NCI-H1436 (cell line): ENCODE results near the gene DMAC2.
A peak's percentile ranks its signal among the peaks of the same experiment; 100 is the strongest.
"Not testable (repeated sequence)": the region's sequence is repeated elsewhere in the genome, so short reads cannot be mapped to it uniquely, and the experiment has no call there.

Experiments used
- DNase-seq: peaks from one replicate; lab custom pipeline; 2025; lab: John Stamatoyannopoulos, UW

DMAC2 gene

DNA sequence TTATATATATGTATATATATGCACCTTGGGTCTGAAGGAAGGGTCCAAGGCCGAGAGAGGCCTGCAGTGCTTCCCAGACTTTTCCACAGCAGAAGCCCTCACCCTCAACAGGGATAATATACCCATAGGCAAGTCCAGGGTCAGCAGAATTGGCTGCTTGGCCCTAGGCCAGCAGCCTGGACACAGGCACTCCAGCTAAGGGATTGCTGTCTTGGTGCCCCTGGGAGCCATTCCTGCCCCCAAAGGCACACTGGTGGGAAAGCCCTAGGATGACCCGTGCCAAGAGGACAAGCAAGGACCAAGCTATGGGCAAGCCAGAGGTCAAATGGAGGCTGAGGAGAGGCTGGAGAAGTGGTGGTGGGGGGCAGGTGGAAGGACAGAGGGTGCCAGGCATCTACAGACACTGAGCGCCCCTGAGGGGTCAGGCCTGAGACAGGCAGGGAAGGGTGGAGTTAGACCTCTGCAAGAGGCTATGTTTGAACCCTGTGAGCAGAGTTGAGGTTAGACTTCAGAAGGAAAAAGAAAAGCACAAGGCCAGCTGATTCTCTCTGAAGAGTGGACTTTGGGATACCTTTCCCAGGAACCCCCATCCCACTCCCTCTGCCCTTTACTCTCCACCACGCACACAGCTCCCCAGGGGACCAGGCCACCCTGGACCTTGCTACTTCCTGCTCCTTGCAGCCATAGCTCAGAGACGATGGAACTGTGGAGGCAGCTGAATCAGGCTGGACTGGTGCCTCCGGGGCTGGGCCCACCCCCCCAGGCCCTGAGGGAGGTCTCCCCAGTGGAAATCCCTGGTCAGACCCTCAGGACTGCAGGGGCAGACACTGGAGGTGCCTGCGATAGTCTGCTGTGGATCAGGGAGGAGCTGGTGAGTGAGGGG lies 3.0 kb upstream of the DMAC2 start, which contains the start of gene ERICH4:
ERICH4 (plus strand) TSS at position 684 of the 883 bp plus-strand sequence; CDS start at position 698, 14 bp downstream.
- DNase-seq = no peak

GRCh38 chr19:41441321-41441945 lies 1.7 kb upstream of the DMAC2 start:
- DNase-seq = no peak

- no peak for DNase-seq
Measured at GRCh38 chr19:41437944-41438574, 1.7 kb downstream of the DMAC2 start.

DNA sequence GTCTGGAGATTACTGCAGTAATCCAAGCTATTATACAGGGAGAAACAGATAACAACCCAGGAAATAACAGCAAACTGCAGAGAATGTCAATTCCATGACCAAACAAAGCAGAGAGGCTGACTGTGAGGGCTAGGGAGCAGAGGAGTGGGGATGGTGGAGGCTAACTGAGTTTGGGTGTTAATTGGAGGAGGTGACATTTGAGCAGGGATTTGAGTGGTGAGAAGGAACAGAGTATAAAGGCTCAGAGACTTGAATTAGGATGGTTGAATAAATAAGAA lies 3.1 kb downstream of the DMAC2 start:
- no peak for DNase-seq

- no peak for DNase-seq
Measured at GRCh38 chr19:41435936-41436673, 3.6 kb downstream of the DMAC2 start.

DNA sequence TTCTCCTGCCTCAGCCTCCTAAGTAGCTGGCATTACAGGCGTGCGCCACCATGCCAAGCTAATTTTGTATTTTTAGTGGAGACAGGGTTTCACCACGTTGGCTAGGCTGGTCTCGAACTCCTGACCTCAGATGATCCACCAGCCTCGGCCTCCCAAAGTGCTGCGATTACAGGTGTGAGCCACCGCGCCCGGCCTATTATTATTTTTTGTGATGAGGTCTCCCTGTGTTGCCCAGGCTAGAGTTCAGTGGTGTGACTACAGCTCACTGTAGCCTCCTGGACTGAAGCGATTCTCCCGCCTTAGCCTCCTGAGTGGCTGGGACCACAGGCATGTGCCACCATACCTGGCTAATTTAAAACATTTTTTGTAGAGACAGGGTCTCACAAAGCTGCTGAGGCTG lies 4.3 kb downstream of the DMAC2 start:
- not testable (repeated sequence) for DNase-seq

DNA sequence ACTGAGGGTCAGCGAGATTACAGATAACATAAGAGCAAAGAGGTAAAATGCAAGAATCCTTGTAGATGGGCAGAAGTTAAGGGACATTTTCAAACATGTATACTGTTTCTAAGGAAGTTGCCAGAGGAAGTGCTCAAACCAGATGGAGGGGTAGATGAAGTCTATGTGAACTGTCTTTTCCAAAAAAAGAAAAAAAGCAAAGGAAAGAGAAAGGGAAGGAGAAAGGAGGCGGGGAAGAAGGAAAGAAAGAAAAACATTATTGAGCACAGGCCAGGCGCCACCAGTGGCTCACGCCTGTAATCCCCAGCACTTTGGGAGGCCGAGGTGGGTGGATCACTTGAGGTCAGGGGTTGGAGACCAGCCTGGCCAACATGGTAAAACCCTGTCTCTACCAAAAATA lies 5.3 kb downstream of the DMAC2 start:
- no peak for DNase-seq

- no peak for DNase-seq
Measured at GRCh38 chr19:41433171-41433570, 6.5 kb downstream of the DMAC2 start.

DNA sequence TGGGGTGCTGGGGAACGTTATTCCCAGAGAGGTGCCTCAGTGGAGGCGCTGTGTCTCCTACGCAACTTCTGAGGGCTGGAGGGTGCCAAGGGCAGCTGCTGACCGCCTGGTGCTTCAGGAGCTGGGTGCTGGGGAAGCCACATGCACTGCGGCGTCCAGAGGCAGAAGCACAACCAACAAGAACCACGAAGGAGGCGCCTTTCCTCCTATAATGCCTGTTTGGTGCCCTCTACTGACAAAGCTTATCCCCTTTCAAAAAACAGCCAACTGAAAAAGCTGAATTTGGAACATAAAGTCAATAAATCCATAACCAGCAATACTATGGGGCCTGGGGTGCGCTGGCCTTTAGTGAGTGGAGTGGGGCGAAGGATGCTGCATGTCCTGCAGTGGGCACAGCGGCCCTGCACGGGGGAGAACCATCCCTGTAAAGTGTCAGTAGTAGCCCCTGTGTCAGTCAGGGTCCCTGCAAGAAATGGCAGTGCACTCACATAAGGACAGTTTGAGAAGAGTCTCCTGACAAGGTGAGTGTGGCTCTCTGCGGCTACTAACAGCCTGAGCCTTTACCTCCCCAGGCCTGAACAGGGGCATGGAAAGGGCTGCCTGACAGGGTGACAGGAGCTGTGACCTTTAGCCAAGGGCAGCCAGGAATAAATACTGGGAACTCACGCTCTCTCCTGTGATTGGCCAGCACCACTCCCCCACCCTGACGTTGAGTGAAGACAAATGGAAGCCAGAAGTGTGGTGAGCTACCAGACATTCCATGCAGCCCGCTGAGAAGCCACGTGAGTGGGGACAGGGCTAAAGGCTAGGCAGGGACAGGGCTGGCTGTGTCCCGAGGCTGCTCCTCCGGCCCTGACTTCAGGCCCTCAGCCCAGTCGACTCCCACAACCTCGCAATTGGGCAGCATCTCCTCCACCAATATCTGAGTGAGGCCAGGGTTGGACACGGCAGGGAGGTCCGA lies 8.0 kb downstream of the DMAC2 start:
- no peak for DNase-seq

GRCh38 chr19:41430922-41431321 lies 8.8 kb downstream of the DMAC2 start:
- no peak for DNase-seq

DNA sequence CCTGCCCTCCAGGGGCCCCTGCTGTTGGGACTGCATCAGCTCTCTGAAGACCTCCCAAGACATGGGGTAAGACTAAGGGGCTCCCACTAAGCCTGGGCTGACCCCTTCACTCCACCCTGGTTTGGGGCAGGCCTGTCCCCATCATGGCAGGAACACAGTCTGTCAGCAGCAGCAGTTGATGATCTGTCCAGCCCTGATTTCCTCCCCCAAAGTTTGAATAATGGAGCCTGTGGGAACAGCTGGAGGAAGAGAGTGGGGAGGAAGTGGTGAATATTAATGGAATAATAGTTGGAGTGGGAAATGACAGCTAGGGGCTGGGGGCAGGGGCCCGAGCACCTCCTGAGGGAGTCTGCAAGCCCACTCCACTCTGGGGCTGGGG lies 11.2 kb downstream of the DMAC2 start:
- no peak for DNase-seq

DNA sequence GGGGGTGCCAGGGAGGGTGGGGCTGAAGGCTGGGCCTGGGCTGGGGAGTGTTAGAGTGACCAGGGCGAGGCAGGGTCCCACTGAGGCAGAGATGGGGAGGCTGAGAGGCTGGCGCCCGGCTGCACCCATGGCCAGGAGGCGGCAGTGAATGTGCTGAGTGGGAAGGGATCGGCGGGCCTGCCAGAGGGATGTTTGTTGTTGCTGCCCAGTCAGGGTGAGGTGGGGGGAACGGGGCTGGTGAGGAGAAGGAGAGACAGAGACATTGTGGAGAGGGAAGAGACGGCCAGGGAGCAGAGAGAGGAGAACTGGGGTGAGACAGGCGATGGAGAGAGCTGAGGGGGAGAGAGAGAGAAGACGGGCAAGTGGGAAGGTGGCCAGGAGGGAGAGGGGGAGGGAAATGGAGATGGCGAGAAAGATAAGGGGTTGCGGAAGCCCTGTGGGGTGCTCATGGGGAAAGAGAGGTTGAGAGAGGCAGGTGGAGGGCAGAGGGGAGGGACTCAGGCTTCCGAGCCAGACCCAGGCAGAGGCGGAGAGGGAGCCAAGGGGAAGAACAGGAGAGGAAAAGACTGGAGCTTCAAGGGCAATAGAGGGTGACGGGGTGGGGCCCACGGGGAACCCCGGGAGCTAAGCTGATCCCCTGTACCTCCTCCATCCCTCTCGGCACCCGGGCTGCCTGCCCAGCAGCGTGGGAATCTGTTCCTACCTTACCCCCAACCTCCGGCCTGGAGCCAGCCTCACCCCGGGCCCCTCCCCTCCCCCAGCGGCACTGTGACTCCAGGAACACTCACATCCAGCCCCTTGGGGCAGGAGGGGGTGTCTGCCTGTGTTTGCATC lies 11.8 kb downstream of the DMAC2 start:
- no peak for DNase-seq

DNA sequence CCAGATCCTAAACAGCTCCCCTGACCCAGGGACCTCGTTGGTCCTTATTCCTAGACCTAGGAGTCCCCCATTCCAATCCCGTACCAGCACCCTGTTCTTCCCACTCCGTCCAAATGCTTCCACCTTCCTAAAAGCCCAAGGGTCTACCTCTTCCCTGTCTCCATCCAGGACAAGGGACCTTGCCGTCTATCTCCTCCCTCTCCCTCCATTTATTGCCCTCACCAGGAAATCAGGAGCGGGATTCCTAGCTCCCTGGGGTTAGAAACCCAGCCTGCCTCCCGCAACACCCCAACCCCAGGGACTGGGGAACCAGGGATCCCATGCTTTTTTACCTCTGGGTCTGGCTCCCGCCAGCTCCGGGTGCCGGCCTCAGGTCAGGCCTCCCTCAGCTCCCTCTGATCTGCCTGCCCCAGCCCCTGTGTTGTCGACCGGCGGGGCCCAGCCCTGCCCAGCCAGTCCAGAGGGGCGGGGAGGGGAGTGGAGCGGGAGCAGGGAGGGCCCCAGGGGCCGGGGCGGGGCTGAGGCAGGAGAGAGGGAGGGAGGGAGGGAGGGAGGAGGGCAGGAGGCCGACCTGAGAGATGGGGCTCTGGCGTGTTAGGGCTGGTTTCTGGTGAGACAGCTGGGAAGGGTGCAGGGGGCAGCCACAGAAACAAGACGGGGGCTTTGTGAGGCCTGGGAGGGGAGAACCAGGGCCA lies 12.6 kb downstream of the DMAC2 start, which contains the start of gene B3GNT8:
B3GNT8 (minus strand) TSS at position 423 of the 695 bp plus-strand sequence. CDS start 596 bp downstream, outside the sequence.
- DNase-seq = peak; percentile 71

GRCh38 chr19:41426116-41426841 lies 13.4 kb downstream of the DMAC2 start:
- no peak for DNase-seq

DNA sequence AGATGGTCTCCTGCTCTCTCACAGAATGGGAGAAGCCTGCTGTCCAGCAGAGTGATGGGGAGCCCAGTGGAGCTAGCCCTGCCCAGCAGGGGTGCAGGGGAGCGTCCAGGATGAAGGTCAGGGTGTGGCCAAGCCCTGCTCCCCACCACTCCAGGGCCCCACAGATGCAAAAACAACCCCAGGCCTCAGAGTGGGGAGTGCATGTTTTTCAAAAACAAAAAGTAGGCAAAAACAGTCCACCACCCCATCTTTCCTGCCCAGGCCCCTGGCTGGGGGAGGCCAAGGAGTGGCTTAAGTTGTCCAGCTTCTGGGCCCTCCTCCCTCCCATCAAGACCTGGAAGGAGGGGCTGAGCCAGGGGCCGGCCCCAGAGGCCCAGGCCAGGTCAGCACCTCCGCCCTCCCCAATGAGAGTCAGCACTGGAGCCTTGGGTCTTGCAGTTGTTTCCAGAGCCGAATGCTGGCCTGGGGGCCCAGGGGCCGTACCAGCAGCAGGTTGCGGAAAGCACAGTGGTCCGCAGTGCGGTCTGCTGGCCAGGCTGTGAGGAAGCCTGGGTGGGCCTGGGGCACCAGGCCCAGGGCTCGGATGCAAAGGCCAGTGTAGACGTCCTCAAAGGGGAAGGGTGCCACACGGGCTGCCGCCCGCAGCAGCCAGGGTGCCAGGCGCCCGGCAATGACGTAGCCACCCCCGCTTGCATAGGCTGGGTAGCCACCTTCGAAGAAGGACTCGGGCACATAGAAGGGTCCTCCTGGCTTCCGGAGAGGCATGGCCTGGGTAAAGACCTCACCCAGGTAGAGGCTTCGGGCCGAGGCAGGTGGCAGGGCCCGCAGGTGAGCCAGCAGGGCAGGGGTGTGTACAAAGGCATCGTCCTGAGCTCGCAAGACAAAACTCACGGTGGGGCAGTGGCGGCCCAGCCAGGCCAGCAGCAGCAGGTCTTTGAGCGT lies 14.3 kb downstream of the DMAC2 start:
- DNase-seq = no peak

DNA sequence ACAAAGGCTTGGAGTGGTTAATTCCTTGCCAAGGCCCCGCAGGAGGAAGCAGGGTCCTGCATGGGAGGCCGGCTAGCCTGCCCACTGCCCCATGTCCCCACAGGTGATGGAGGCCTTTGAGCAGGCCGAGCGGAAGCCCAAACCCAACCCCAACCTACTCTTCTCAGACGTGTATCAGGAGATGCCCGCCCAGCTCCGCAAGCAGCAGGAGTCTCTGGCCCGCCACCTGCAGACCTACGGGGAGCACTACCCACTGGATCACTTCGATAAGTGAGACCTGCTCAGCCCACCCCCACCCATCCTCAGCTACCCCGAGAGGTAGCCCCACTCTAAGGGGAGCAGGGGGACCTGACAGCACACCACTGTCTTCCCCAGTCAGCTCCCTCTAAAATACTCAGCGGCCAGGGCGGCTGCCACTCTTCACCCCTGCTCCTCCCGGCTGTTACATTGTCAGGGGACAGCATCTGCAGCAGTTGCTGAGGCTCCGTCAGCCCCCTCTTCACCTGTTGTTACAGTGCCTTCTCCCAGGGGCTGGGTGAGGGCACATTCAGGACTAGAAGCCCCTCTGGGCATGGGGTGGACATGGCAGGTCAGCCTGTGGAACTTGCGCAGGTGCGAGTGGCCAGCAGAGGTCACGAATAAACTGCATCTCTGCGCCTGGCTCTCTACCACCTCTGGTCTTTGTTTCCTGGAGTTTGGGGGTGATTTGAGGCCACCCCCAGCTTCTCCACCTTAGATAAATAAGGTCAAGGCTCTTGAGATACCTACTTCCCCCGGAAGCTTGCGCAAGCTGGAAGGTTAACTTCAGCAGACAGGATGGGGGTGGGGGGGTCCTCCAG lies 15.2 kb downstream of the DMAC2 start:
- DNase-seq = no peak

GRCh38 chr19:41422955-41423354 lies 16.8 kb downstream of the DMAC2 start:
- DNase-seq = no peak
